ENCODE measurements around the gene ERBIN. TPM values are rescaled to one million over a fixed set of nuclear protein-coding genes. Genes with fewer than 3 reads are reported as not detected.

ERBIN gene
- total and polyA plus RNA-seq, 10 of the 15 experiments (the other 5 are each of a cell fraction or from before 2014, with no cell fraction given), result 9.5 to 91.1 (median 49.4) TPM

- TF ChIP-seq E4F1 (IDR thresholded peaks at IDR 0.05; ENCODE audit: borderline replicate concordance, partially characterized antibody) (no peak), RELB (IDR thresholded peaks at IDR 0.05; ENCODE audit: low read depth) (no peak), IRF3 (IDR thresholded peaks at IDR 0.05) (no peak)
Measured at GRCh38 chr5:65984098-65984885, 57.9 kb downstream of the ERBIN start (continued).

- POLR2A ChIA-PET, result no interaction called here
- DNase-seq (ENCODE audit: low read depth, low spot score), result no peak
- in situ Hi-C loops (cut with MboI), result no loop called here
Measured at GRCh38 chr5:65986050-65986451, 59.7 kb downstream of the ERBIN start.

More at GRCh38 chr5:65986050-65986451, 59.7 kb downstream of the ERBIN start:
- no peaks in the 10 kb centered on the region; the same call in 1 of the 2 replicates for H4K20me1 ChIP-seq (ENCODE audit: control insufficient read depth, insufficient read depth)
- H3K9me3 ChIP-seq (replicated peaks; ENCODE audit: control insufficient read depth, insufficient read depth, low read length), result no peaks in the 10 kb centered on the region
- no peaks in the 10 kb centered on the region for H3K27me3 ChIP-seq (replicated peaks in 1 of 2; ENCODE audit: control insufficient read depth in 2 of 2, insufficient read depth in 2 of 2, low read length in 1 of 2)
- intact Hi-C loops (cut with micrococcal nuclease; ENCODE audit: unreplicated experiment), result no loop called here
- TF ChIP-seq TAF1 (IDR thresholded peaks at IDR 0.05; ENCODE audit: borderline replicate concordance, low read depth, low read length) (no peak), HCFC1 (IDR thresholded peaks at IDR 0.05; ENCODE audit: low read length) (no peak), CEBPZ (IDR thresholded peaks at IDR 0.05; ENCODE audit: low read depth, low read length) (no peak), BCL3 (IDR thresholded peaks at IDR 0.05; ENCODE audit: borderline replicate concordance, insufficient read depth, low read depth, low read length, poor library complexity, severe bottlenecking) (no peak), SREBF1 (IDR thresholded peaks at IDR 0.05; ENCODE audit: low read length) (no peak)
- H3K27ac ChIP-seq (ENCODE audit: control insufficient read depth, insufficient read depth), result no peak overlapping the region
- BruUV-seq (replicated peaks), result no TSS peak
- no peak overlapping the region for H3K9ac ChIP-seq (ENCODE audit: control insufficient read depth, insufficient read depth, low read length)
- H3K36me3 ChIP-seq (ENCODE audit: control insufficient read depth in 2 of 2, insufficient read depth in 2 of 2, low read length in 1 of 2), result peaks cover 0 to 3% of the 10 kb centered on the region in 2 experiments; a peak in 2 of 4 replicates
- H2AFZ ChIP-seq (ENCODE audit: control insufficient read depth, low read depth, low read length), result no peak overlapping the region
- H3K4me3 ChIP-seq, result no peak overlapping the region
- WGBS (ENCODE audit: insufficient coverage, insufficient replicate concordance, low lambda C conversion rate, missing lambda C conversion rate), result 100% methylated on average over 1 of the region's 1 CpG
- no peak for ATAC-seq
- no peak for FAIRE-seq
- peaks cover 59% of the 10 kb centered on the region for H3K79me2 ChIP-seq (ENCODE audit: control insufficient read depth, insufficient read depth, low read length)
- no peaks in the 10 kb centered on the region for H3K4me1 ChIP-seq (ENCODE audit: control insufficient read depth, insufficient read depth, low read length)
- ChIA-PET CTCF (no interaction called here), RAD21 (ENCODE audit: unreplicated experiment) (interaction anchor here (0.5 to 1.1 kb wide), 2 partner anchors 23 to 59 kb away, joined by 3 to 4 read pairs; no protein-coding TSS in a partner anchor), SMC1A (ENCODE audit: uncharacterized antibody, unreplicated experiment) (interaction anchor here (0.9 to 1.2 kb wide), 2 partner anchors 16 to 59 kb away, joined by 3 read pairs; no protein-coding TSS in a partner anchor)
- no peak overlapping the region for H3K4me2 ChIP-seq (ENCODE audit: control insufficient read depth, insufficient read depth)

Data from GM12878 (cell line).